ENCODE results near the gene ATP7A.
A peak's percentile ranks its signal among the peaks of the same experiment; 100 is the strongest.
"Not testable (repeated sequence)": the region's sequence is repeated elsewhere in the genome, so short reads cannot be mapped to it uniquely, and the experiment has no call there.

Gene ATP7A

GRCh38 chrX:78071331-78071730, 160.8 kb downstream of the ATP7A start:
- TF ChIP-seq CTCF (IDR thresholded peaks at IDR 0.05; ENCODE audit: control insufficient read depth, insufficient read depth, low read depth, low read length, missing control alignments): no peak
- no peak overlapping the region for H3K4me3 ChIP-seq (ENCODE audit: control insufficient read depth, low read depth, low read length)
- no peak for DNase-seq (ENCODE audit: low read depth)

GRCh38 chrX:78073147-78074077, 162.9 kb downstream of the ATP7A start:
- not testable (repeated sequence) for H3K4me3 ChIP-seq (ENCODE audit: control insufficient read depth, low read depth, low read length); DNase-seq (ENCODE audit: low read depth)

GRCh38 chrX:78074088-78074487, 163.6 kb downstream of the ATP7A start:
- DNase-seq (ENCODE audit: low read depth): no peak
- no peak for TF ChIP-seq CTCF (IDR thresholded peaks at IDR 0.05; ENCODE audit: control insufficient read depth, insufficient read depth, low read depth, low read length, missing control alignments)
- no peak overlapping the region for H3K4me3 ChIP-seq (ENCODE audit: control insufficient read depth, low read depth, low read length)

GRCh38 chrX:78075787-78076389, 165.4 kb downstream of the ATP7A start:
- no peak for TF ChIP-seq CTCF (IDR thresholded peaks at IDR 0.05; ENCODE audit: control insufficient read depth, insufficient read depth, low read depth, low read length, missing control alignments)
- no peak for DNase-seq (ENCODE audit: low read depth)
- no peak overlapping the region for H3K4me3 ChIP-seq (ENCODE audit: control insufficient read depth, low read depth, low read length)

GRCh38 chrX:78081413-78081812, 170.9 kb downstream of the ATP7A start:
- not testable (repeated sequence) for DNase-seq (ENCODE audit: low read depth); H3K4me3 ChIP-seq (ENCODE audit: control insufficient read depth, low read depth, low read length)

- H3K4me3 ChIP-seq (ENCODE audit: control insufficient read depth, low read depth, low read length): no peak overlapping the region
- no peak for DNase-seq (ENCODE audit: low read depth)
- peak; percentile 52 for TF ChIP-seq CTCF (IDR thresholded peaks at IDR 0.05; ENCODE audit: control insufficient read depth, insufficient read depth, low read depth, low read length, missing control alignments)
Observed at GRCh38 chrX:78092296-78092695, 181.8 kb downstream of the ATP7A start.

GRCh38 chrX:78098108-78098507, 187.6 kb downstream of the ATP7A start:
- no peak overlapping the region for H3K4me3 ChIP-seq (ENCODE audit: control insufficient read depth, low read depth, low read length)
- DNase-seq (ENCODE audit: low read depth): no peak
- TF ChIP-seq CTCF (IDR thresholded peaks at IDR 0.05; ENCODE audit: control insufficient read depth, insufficient read depth, low read depth, low read length, missing control alignments): no peak

Data from AG09309 (cell line).